Kidney epithelial cell (primary cell): Measurements from ENCODE around the gene C10orf67. TPM values are rescaled to one million over a fixed set of nuclear protein-coding genes. Genes with fewer than 3 reads are reported as not detected.

ENCODE experiments used
- DNase-seq: peaks from one replicate; pipeline ENCODE4 v3.0.0-alpha.2; 2010; ENCODE audit warnings: low read depth
- H3K27me3 ChIP-seq: 2 replicates; pipeline ENCODE4 v1.6.0; 2011; ENCODE audit warnings: low read length; ENCODE audit not compliant: control insufficient read depth, insufficient read depth
- H3K36me3 ChIP-seq: 2 replicates; pipeline ENCODE4 v1.5.1; 2011; ENCODE audit warnings: low read length; ENCODE audit not compliant: control insufficient read depth, insufficient read depth
- H3K4me3 ChIP-seq: 2 replicates; pipeline ENCODE4 v1.5.1; 2011; ENCODE audit warnings: low read depth, mild to moderate bottlenecking, control low read depth, low read length
- total RNA-seq: library from RNA; depleted of rRNA; stranded (reverse); fragments of >200 nt; gene quantifications from 2 replicates; pipeline ENCODE4 v1.2.3, GENCODE V29; 2015
- TF ChIP-seq, protein P1 (sequence below): IDR thresholded peaks from 2 replicates; pipeline ENCODE4 v1.5.1; 2011; ENCODE audit warnings: mild to moderate bottlenecking, moderate library complexity, low read length, control low read depth, inconsistent platforms; ENCODE audit not compliant: insufficient read depth, poor library complexity, severe bottlenecking

The C10orf67 gene
- total RNA-seq, 1 donor from 2014 or later: not detected

DNA sequence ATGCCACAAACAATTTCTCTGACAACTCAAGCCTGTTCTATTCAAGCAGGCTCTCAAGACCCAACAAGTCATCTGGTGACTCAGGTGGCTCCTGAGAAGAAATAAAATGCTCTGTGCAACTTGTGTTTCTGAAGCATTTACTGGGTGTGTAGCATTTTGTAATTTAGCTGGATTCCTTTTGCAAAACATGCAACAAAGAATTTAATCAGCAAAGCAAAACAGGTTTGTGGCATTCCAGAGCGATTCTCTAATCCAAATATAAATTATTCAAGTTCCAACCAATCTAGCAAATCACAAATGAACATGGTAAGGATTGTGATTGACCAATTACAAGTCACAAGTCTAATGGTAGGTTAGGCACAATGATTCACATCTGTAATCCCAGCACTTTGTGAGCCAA is 39.8 kb upstream of the C10orf67 start:
- no peak overlapping the region for H3K4me3 ChIP-seq
- H3K27me3 ChIP-seq: no peaks in the 10 kb centered on the region
- DNase-seq: no peak
- H3K36me3 ChIP-seq: no peaks in the 10 kb centered on the region
- TF ChIP-seq, protein P1, sequence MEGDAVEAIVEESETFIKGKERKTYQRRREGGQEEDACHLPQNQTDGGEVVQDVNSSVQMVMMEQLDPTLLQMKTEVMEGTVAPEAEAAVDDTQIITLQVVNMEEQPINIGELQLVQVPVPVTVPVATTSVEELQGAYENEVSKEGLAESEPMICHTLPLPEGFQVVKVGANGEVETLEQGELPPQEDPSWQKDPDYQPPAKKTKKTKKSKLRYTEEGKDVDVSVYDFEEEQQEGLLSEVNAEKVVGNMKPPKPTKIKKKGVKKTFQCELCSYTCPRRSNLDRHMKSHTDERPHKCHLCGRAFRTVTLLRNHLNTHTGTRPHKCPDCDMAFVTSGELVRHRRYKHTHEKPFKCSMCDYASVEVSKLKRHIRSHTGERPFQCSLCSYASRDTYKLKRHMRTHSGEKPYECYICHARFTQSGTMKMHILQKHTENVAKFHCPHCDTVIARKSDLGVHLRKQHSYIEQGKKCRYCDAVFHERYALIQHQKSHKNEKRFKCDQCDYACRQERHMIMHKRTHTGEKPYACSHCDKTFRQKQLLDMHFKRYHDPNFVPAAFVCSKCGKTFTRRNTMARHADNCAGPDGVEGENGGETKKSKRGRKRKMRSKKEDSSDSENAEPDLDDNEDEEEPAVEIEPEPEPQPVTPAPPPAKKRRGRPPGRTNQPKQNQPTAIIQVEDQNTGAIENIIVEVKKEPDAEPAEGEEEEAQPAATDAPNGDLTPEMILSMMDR: no peak

DNA sequence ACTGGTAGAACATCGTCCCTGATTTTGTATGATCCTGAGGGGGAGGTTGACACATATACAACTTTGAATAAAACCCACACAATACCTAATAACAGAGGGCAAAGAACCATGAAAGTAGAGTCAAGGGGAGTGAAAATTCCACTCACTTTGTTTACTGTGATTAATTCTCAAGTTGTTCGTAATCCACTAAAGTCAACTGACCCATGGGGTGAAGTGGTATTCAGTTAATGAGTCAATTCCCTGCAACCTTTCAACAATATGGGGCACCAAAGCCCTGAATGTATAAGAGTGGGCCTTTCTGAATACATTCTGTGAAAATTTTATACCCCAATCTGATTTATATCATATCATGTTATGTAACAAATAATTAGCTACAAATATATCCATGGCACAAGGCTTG is 39.0 kb upstream of the C10orf67 start:
- TF ChIP-seq, protein P1: no peak
- Histone ChIP-seq H3K4me3 (no peak overlapping the region), H3K36me3 (no peaks in the 10 kb centered on the region), H3K27me3 (no peaks in the 10 kb centered on the region)
- no peak for DNase-seq

DNA sequence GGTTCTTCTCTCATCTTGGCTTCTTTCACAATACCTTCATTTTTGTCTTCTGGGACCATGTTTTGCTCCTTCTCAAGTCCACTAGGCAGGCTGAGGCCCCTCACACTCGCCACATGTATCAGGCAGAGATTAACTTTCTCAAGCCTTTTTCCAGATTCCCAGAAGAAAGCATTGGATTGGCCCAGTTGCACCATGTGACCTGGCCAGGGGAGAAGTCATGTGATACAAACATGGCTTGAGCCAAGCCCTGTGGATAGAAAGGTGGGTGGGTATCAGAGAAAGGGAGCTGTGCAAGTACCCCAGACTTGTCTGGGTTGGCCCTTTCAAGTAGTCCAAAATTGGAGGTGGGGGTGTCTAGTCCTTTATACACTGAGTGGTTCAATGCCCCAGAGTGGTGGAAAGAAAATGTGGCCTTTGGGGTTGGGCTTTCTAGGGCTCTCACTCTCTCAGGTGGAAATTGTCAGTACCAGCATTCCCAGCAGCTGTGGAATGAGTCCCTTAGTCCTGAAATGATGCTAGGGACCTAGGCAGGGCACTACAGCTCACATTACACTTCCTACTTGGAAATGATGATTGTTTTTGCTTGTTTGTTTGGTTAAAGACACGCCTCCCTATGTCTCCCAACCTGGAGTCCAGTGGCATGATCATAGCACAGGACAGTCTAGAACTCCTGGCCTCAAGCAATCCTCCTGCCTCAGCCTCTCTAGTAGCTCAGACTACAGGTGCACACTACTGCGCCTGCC is 36.9 kb upstream of the C10orf67 start:
- no peak for DNase-seq
- no peaks in the 10 kb centered on the region for H3K36me3 ChIP-seq
- TF ChIP-seq, protein P1: no peak

DNA sequence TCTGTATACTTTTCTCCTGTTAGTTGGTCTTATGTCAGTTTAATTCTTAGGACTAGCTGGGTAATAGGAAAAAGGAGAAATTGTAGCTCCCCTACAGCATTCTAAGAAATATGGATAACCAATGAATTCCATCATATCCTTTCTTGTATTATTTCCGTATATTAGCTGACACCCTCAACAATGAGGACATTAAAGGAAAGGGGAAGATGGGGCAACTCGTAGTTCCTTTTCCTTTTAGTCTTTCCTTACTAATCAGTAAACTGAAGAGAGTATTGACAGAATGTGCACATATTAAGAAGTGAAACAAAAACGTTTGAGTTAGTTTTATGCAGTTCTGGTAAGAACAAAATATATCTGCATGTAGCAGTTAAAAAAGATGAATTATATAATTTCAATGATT is 35.1 kb upstream of the C10orf67 start:
- TF ChIP-seq, protein P1: no peak
- H3K27me3 ChIP-seq: no peaks in the 10 kb centered on the region
- no peak for DNase-seq
- no peaks in the 10 kb centered on the region for H3K36me3 ChIP-seq
- H3K4me3 ChIP-seq: no peak overlapping the region

More for the DNA sequence above, 36.9 kb upstream of the C10orf67 start:
- H3K4me3 ChIP-seq: no peak overlapping the region
- no peaks in the 10 kb centered on the region for H3K27me3 ChIP-seq

DNA sequence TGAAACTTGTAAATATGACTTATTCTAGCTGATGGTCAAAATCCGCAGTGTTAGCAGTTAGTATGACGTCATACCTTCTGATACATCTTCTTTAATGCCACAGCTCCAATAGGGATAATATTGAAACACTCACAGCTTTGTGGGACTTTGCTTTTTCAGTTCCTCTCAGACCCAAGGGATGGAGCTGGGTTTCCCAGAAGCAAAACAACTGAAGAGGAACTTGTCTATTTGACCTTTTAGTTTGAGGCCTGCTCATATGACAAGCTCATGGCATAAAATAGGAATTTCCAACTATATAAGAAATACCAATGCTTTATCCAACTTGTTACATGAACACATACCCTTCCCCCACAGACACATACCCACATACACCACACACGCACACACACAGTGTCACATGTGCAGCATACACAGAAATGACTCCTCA is 31.6 kb upstream of the C10orf67 start:
- no peaks in the 10 kb centered on the region for H3K36me3 ChIP-seq
- DNase-seq: no peak
- TF ChIP-seq, protein P1: no peak

DNA sequence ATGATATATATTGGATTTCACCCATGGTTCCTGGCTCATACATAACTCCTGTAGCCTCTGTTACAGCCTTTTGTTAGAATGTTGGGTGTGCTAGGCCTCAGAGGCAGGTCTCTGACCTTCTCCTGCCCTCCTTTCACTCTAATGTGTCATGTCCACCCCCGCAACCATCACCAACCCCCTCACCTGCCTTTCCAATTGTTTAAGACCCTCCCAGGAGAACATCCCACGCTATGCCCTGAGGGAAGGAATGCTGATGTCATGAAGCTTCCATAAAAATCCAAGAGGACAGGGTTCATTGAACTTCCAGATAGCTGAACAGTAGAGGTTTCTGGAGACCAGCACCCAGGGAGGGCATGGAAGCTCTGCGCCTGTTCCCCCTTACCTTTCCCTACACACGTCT is 30.8 kb upstream of the C10orf67 start:
- Histone ChIP-seq H3K27me3 (no peaks in the 10 kb centered on the region), H3K36me3 (no peaks in the 10 kb centered on the region), H3K4me3 (no peak overlapping the region)
- TF ChIP-seq, protein P1: no peak
- no peak for DNase-seq

More for the DNA sequence above, 31.6 kb upstream of the C10orf67 start:
- Histone ChIP-seq H3K27me3 (no peaks in the 10 kb centered on the region), H3K4me3 (no peak overlapping the region)
